K562 (cell line): ENCODE results near the gene U2SURP. TPM values are rescaled to one million over a fixed set of nuclear protein-coding genes. Genes with fewer than 3 reads are reported as not detected.

Source experiments
- ARID2 ChIP-seq: fragments of 450-650 bp; IDR thresholded peaks from 2 replicates; pipeline ENCODE4 v1.6.1; 2017; ENCODE audit warnings: antibody characterized with exemption, mild to moderate bottlenecking
- ARNT ChIP-seq, 2 experiments: fragments of 450-650 bp; IDR thresholded peaks; 2 replicates each; pipeline ENCODE4 v1.6.1; 2016; ENCODE audit warnings: mild to moderate bottlenecking in 1 of 2
- BRD9 ChIP-seq: fragments of 450-650 bp; IDR thresholded peaks from 2 replicates; pipeline ENCODE4 v1.6.1; 2018; ENCODE audit warnings: low read depth; ENCODE audit not compliant: partially characterized antibody
- CREB1 ChIP-seq, 2 experiments: sonication (generic) in 1 of 2; formaldehyde crosslinking in 1 of 2; IDR thresholded peaks; 2 replicates each; pipeline versions ENCODE4 v1.6.1 to v1.8.0; 2012 to 2022; ENCODE audit warnings: inconsistent platforms in 1 of 2, mild to moderate bottlenecking in 1 of 2, missing genetic modification reagents in 1 of 2, moderate library complexity in 1 of 2
- FOXM1 ChIP-seq, 2 experiments: fragments of 450-650 bp in 1 of 2; sonication (generic) in 1 of 2; formaldehyde crosslinking in 1 of 2; IDR thresholded peaks; 2 replicates each; pipeline versions ENCODE4 v1.6.1 to v1.9.0; 2017 to 2022; ENCODE audit warnings: low read depth in 2 of 2, mild to moderate bottlenecking in 2 of 2, missing genetic modification reagents in 1 of 2, moderate library complexity in 1 of 2
- HDAC3 ChIP-seq: fragments of 450-650 bp; IDR thresholded peaks from 2 replicates; pipeline ENCODE4 v1.6.1; 2018; ENCODE audit warnings: borderline replicate concordance, mild to moderate bottlenecking, moderate library complexity; ENCODE audit not compliant: partially characterized antibody
- NCOR1 ChIP-seq: fragments of 450-650 bp; IDR thresholded peaks from 2 replicates; pipeline ENCODE4 v1.6.1; 2016; ENCODE audit warnings: mild to moderate bottlenecking, moderate library complexity
- NFE2 ChIP-seq: IDR thresholded peaks from 2 replicates; pipeline ENCODE4 v1.6.1; 2014; ENCODE audit warnings: antibody characterized with exemption, low read depth
- RBBP5 ChIP-seq: fragments of 200-600 bp; sonication (generic); IDR thresholded peaks from 2 replicates; pipeline ENCODE4 v1.6.1; 2012; ENCODE audit warnings: borderline replicate concordance, mild to moderate bottlenecking, low read length, control low read depth, inconsistent platforms; ENCODE audit not compliant: insufficient read depth, poor library complexity, severe bottlenecking
- RNF2 ChIP-seq: sonication (generic); IDR thresholded peaks from 2 replicates; pipeline ENCODE4 v1.6.1; 2016
- SMARCA4 ChIP-seq: fragments of 450-650 bp; IDR thresholded peaks from 2 replicates; pipeline ENCODE4 v1.6.1; 2016
- TBP ChIP-seq: optimal IDR thresholded peaks from 2 replicates; pipeline ENCODE3; 2011; ENCODE audit warnings: low read depth, low read length, improper control_type of control experiment
- ZNF75A ChIP-seq: fragments of 450-650 bp; formaldehyde crosslinking; IDR thresholded peaks from 2 replicates; pipeline ENCODE4 v1.4.0; 2020; ENCODE audit warnings: mild to moderate bottlenecking
- polyA plus RNA-seq, 8 experiments: library from polyadenylated mRNA; depleted of rRNA in 4 of 8; stranded (reverse) in 5 of 8; unstranded in 3 of 8; fragments of >200 nt; fragmentation: Nextera tagmentation in 2 of 8; fragmentation: Illumina TruSeq in 1 of 8; extraction: Ambion mirVana in 2 of 8; extraction: Trizol in 1 of 8; gene quantifications; 2 replicates each; pipeline versions ENCODE4 v1.2.1 to v1.2.3, GENCODE V29; 2011 to 2014; ENCODE audit warnings: inconsistent platforms in 1 of 8, missing spikeins in 1 of 8
- total RNA-seq, 7 experiments: library from RNA; depleted of rRNA in 6 of 7; stranded (reverse); fragments of >200 nt in 6 of 7; fragmentation: Illumina TruSeq in 2 of 7; extraction: Trizol in 2 of 7; gene quantifications; 2 replicates each; pipeline versions ENCODE4 v1.2.1 to v1.2.3, GENCODE V29; 2011 to 2021; ENCODE audit warnings: low replicate concordance in 1 of 7
- TF ChIP-seq, protein P1 (sequence below): fragments of 250-450 bp; sonication (Bioruptor Pico); IDR thresholded peaks from 2 replicates; pipeline ENCODE4 v1.8.0; 2021; ENCODE audit warnings: borderline replicate concordance, mild to moderate bottlenecking, moderate library complexity; ENCODE audit not compliant: poor library complexity, severe bottlenecking
- TF ChIP-seq, protein P2 (sequence below): fragments of 450-650 bp; IDR thresholded peaks from 2 replicates; pipeline ENCODE4 v1.6.1; 2016; ENCODE audit warnings: antibody characterized with exemption
- TF ChIP-seq, protein P3 (sequence below): sonication (generic); formaldehyde crosslinking; IDR thresholded peaks from 2 replicates; pipeline ENCODE4 v1.4.0; 2020; ENCODE audit warnings: mild to moderate bottlenecking, missing genetic modification reagents
- TF ChIP-seq, protein P4 (sequence below): sonication (generic); formaldehyde crosslinking; IDR thresholded peaks from 2 replicates; pipeline ENCODE4 v1.8.0; 2022; ENCODE audit warnings: missing genetic modification reagents, mild to moderate bottlenecking, borderline replicate concordance
- TF ChIP-seq, protein P5 (sequence below): sonication (generic); formaldehyde crosslinking; IDR thresholded peaks from 2 replicates; pipeline ENCODE4 v1.8.0; 2022; ENCODE audit warnings: mild to moderate bottlenecking, missing genetic modification reagents
- TF ChIP-seq, protein P6 (sequence below): sonication (generic); formaldehyde crosslinking; IDR thresholded peaks from 2 replicates; pipeline ENCODE4 v1.8.0; 2022; ENCODE audit warnings: mild to moderate bottlenecking, missing genetic modification reagents

Gene U2SURP
- total and polyA plus RNA-seq, 9 of the 15 experiments (the other 6 are each of a cell fraction or from before 2014, with no cell fraction given), result 128 to 322 (median 191) TPM

DNA sequence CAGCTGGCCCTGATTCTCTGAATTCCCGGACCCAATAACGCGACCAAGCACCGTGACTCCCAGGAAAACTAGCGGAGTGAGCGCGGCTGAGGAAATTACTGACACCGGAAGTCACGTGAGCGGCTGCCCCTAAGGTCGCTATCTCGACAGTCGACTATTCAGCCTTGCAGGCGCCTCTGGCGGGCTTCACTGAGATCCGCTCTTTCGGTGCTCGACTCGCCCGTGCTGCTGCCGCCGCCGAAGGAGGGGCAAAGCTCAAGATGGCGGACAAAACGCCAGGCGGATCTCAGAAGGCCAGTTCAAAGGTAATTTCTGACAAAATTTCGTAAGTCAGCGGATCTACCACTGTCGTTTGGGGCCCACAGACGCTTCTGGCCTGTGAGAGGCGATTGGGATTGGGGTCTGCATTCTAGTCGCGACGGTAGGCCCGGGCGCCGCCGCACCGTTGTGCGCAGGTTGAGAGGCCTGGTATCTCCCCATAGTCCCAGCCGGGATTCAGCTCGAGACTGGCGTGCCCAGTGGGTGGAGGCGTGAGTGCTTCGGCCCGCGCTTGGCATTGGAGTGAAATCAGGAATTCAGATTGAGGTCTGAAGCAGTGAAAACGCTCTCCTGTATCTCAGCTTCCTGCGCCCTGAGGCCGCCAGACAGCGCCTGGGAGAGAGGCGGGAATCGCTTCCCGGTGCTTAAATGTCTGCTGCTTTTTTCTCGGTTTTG is at the start of gene U2SURP (continued):
- TF ChIP-seq RNF2 (peak; percentile 85), TBP (peak; percentile 93), HDAC3 (peak; percentile 30), BRD9 (no peak), ARID2 (no peak), SMARCA4 (no peak), ARNT (IDR thresholded peaks at IDR 0.05) (no peak), RBBP5 (peak; percentile 94), NFE2 (no peak), NCOR1 (peak; percentile 63), FOXM1 (IDR thresholded peaks at IDR 0.05; ENCODE audit: low read depth) (peak; percentile 19; the same call in 1 of the 2 replicates), FOXM1 (CRISPR knock-in tag; IDR thresholded peaks at IDR 0.05; ENCODE audit: low read depth) (0 out of 2 replicates have a peak, but pooled peaks have one; percentile 60), CREB1 (IDR thresholded peaks at IDR 0.05) (peak; percentile 45; the same call in 1 of the 2 replicates), CREB1 (CRISPR knock-in tag; IDR thresholded peaks at IDR 0.05) (peak; percentile 80; the same call in 1 of the 2 replicates), ZNF75A (CRISPR knock-in tag) (no peak)
- TF ChIP-seq, protein P1, sequence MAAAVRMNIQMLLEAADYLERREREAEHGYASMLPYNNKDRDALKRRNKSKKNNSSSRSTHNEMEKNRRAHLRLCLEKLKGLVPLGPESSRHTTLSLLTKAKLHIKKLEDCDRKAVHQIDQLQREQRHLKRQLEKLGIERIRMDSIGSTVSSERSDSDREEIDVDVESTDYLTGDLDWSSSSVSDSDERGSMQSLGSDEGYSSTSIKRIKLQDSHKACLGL (CRISPR knock-in tag), result no peak
- TF ChIP-seq, protein P2, sequence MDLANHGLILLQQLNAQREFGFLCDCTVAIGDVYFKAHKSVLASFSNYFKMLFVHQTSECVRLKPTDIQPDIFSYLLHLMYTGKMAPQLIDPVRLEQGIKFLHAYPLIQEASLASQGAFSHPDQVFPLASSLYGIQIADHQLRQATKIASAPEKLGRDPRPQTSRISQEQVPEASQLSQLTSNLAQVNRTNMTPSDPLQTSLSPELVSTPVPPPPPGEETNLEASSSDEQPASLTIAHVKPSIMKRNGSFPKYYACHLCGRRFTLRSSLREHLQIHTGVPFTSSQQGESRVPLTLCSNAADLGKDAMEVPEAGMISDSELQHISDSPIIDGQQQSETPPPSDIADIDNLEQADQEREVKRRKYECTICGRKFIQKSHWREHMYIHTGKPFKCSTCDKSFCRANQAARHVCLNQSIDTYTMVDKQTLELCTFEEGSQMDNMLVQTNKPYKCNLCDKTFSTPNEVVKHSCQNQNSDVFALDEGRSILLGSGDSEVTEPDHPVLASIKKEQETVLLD, result 0 out of 2 replicates have a peak, but pooled peaks have one; percentile 30
- TF ChIP-seq, protein P3, sequence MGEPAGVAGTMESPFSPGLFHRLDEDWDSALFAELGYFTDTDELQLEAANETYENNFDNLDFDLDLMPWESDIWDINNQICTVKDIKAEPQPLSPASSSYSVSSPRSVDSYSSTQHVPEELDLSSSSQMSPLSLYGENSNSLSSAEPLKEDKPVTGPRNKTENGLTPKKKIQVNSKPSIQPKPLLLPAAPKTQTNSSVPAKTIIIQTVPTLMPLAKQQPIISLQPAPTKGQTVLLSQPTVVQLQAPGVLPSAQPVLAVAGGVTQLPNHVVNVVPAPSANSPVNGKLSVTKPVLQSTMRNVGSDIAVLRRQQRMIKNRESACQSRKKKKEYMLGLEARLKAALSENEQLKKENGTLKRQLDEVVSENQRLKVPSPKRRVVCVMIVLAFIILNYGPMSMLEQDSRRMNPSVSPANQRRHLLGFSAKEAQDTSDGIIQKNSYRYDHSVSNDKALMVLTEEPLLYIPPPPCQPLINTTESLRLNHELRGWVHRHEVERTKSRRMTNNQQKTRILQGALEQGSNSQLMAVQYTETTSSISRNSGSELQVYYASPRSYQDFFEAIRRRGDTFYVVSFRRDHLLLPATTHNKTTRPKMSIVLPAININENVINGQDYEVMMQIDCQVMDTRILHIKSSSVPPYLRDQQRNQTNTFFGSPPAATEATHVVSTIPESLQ (CRISPR knock-in tag), result peak; percentile 75; the same call in 1 of the 2 replicates
- TF ChIP-seq, protein P4, sequence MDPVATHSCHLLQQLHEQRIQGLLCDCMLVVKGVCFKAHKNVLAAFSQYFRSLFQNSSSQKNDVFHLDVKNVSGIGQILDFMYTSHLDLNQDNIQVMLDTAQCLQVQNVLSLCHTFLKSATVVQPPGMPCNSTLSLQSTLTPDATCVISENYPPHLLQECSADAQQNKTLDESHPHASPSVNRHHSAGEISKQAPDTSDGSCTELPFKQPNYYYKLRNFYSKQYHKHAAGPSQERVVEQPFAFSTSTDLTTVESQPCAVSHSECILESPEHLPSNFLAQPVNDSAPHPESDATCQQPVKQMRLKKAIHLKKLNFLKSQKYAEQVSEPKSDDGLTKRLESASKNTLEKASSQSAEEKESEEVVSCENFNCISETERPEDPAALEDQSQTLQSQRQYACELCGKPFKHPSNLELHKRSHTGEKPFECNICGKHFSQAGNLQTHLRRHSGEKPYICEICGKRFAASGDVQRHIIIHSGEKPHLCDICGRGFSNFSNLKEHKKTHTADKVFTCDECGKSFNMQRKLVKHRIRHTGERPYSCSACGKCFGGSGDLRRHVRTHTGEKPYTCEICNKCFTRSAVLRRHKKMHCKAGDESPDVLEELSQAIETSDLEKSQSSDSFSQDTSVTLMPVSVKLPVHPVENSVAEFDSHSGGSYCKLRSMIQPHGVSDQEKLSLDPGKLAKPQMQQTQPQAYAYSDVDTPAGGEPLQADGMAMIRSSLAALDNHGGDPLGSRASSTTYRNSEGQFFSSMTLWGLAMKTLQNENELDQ (CRISPR knock-in tag), result no peak
- TF ChIP-seq, protein P5, sequence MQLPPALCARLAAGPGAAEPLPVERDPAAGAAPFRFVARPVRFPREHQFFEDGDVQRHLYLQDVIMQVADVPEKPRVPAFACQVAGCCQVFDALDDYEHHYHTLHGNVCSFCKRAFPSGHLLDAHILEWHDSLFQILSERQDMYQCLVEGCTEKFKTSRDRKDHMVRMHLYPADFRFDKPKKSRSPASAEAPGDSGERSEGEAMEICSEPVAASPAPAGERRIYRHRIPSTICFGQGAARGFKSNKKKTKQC (CRISPR knock-in tag), result peak; percentile 79; the same call in 1 of the 2 replicates
- TF ChIP-seq, protein P6, sequence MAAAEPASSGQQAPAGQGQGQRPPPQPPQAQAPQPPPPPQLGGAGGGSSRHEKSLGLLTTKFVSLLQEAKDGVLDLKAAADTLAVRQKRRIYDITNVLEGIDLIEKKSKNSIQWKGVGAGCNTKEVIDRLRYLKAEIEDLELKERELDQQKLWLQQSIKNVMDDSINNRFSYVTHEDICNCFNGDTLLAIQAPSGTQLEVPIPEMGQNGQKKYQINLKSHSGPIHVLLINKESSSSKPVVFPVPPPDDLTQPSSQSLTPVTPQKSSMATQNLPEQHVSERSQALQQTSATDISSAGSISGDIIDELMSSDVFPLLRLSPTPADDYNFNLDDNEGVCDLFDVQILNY, result peak; percentile 80; the same call in 1 of the 2 replicates
